Activated CD8-positive, alpha-beta T cell treated with anti-CD3 and anti-CD28 coated beads for 36 hours (primary cell): ENCODE data around the gene SETDB1. TPM values are rescaled to one million over a fixed set of nuclear protein-coding genes. Genes with fewer than 3 reads are reported as not detected.

Source experiments
- ATAC-seq: fragments of 200-7000 bp; cut with Tn5 transposase; one replicate; pipeline ENCODE4 v1.10.0; 2021; ENCODE audit warnings: mild to moderate bottlenecking, moderate library complexity
- CTCF ChIA-PET: fragments of 350-600 bp; sonication (Branson Sonifier 250); formaldehyde crosslinking; loops from one replicate; lab custom pipeline; 2021; ENCODE audit warnings: antibody characterized with exemption; lab: Charles Lee
- POLR2A ChIA-PET: fragments of 350-600 bp; sonication (Branson Sonifier 250); formaldehyde crosslinking; loops from one replicate; lab custom pipeline; 2021; ENCODE audit warnings: antibody characterized with exemption; lab: Charles Lee
- DNase-seq: peaks from one replicate; pipeline ENCODE4 v3.0.0-alpha.2; 2020
- H3K27ac Mint-ChIP-seq: one replicate; pipeline ENCODE4 v1.8.0; 2021; ENCODE audit warnings: mild to moderate bottlenecking, mixed read lengths
- H3K27me3 Mint-ChIP-seq: one replicate; pipeline ENCODE4 v1.8.0; 2021; ENCODE audit warnings: mixed read lengths
- H3K36me3 Mint-ChIP-seq: one replicate; pipeline ENCODE4 v1.8.0; 2021; ENCODE audit warnings: low read depth, mixed read lengths
- H3K4me1 Mint-ChIP-seq: one replicate; pipeline ENCODE4 v1.8.0; 2021; ENCODE audit warnings: low read depth, mixed read lengths
- H3K4me3 Mint-ChIP-seq: one replicate; pipeline ENCODE4 v1.8.0; 2021; ENCODE audit warnings: mild to moderate bottlenecking, moderate library complexity, mixed read lengths
- H3K9me3 Mint-ChIP-seq: one replicate; pipeline ENCODE4 v1.8.0; 2021; ENCODE audit warnings: mixed read lengths
- CTCF ChIP-seq: fragments of 200-600 bp; IDR thresholded peaks from one replicate; pipeline ENCODE4 v1.8.0; 2022; ENCODE audit warnings: antibody characterized with exemption, mild to moderate bottlenecking
- intact Hi-C: fragments of 100-400 bp; cut with micrococcal nuclease; formaldehyde crosslinking; loops from one replicate; pipeline ENCODE4 v1.10.0; 2022
- total RNA-seq, 2 experiments: library from RNA; stranded (reverse); gene quantifications; one replicate each; pipeline ENCODE4 v1.2.3, GENCODE V29; 2021

Gene SETDB1
- total RNA-seq, 2 experiments from 2014 or later: 45.1 to 52.3 TPM

GRCh38 chr1:150954708-150955107 is 28.5 kb downstream of the SETDB1 start:
- Mint-ChIP-seq H3K4me1 (no peaks in the 10 kb centered on the region), H3K27ac (peak overlapping the region; percentile 18), H3K36me3 (peaks cover 45% of the 10 kb centered on the region)

GRCh38 chr1:150955280-150955679 is 29.1 kb downstream of the SETDB1 start:
- Mint-ChIP-seq H3K27me3 (no peaks in the 10 kb centered on the region), H3K36me3 (peaks cover 47% of the 10 kb centered on the region), H3K4me1 (no peaks in the 10 kb centered on the region), H3K4me3 (no peak overlapping the region), H3K9me3 (no peaks in the 10 kb centered on the region), H3K27ac (no peak overlapping the region)
- no peak for DNase-seq
- no peak for ATAC-seq
- POLR2A ChIA-PET: no interaction called here
- no peak for TF ChIP-seq CTCF
- CTCF ChIA-PET: interaction anchor here (1.0 kb wide), 1 partner anchor 69 kb away, joined by 3 read pairs; no protein-coding TSS in a partner anchor
- intact Hi-C loops: no loop called here

More at GRCh38 chr1:150954708-150955107, 28.5 kb downstream of the SETDB1 start:
- H3K9me3 Mint-ChIP-seq: no peaks in the 10 kb centered on the region
- POLR2A ChIA-PET: no interaction called here
- H3K27me3 Mint-ChIP-seq: no peaks in the 10 kb centered on the region
- intact Hi-C loops: no loop called here
- DNase-seq: no peak
- no peak overlapping the region for H3K4me3 Mint-ChIP-seq
- ATAC-seq: no peak
- CTCF ChIA-PET: interaction anchor here (1.0 to 1.2 kb wide), 2 partner anchors 26 to 70 kb away, joined by 3 to 4 read pairs; no protein-coding TSS in a partner anchor
- no peak for TF ChIP-seq CTCF

- CTCF ChIA-PET: interaction anchor here (1.0 kb wide), 1 partner anchor 21 kb away, joined by 3 read pairs; no protein-coding TSS in a partner anchor
- peaks cover 52% of the 10 kb centered on the region for H3K36me3 Mint-ChIP-seq
- intact Hi-C loops: no loop called here
These were observed 31.5 kb downstream of the SETDB1 start for GRCh38 chr1:150957666-150958065.

GRCh38 chr1:150960646-150961045 is 34.5 kb downstream of the SETDB1 start:
- ATAC-seq: no peak
- no peaks in the 10 kb centered on the region for H3K9me3 Mint-ChIP-seq
- H3K27me3 Mint-ChIP-seq: no peaks in the 10 kb centered on the region
- no peak overlapping the region for H3K4me3 Mint-ChIP-seq
- peaks cover 60% of the 10 kb centered on the region for H3K36me3 Mint-ChIP-seq
- ChIA-PET POLR2A (interaction anchor here (0.6 to 1.9 kb wide), 4 partner anchors 9 to 186 kb away, joined by 3 to 10 read pairs (median 3); no protein-coding TSS in a partner anchor), CTCF (interaction anchor here (1.0 kb wide), 1 partner anchor 18 kb away, joined by 3 read pairs; no protein-coding TSS in a partner anchor)
- intact Hi-C loops: no loop called here
- TF ChIP-seq CTCF: no peak
- no peak for DNase-seq
- H3K27ac Mint-ChIP-seq: no peak overlapping the region
- H3K4me1 Mint-ChIP-seq: peaks cover 2% of the 10 kb centered on the region

More at GRCh38 chr1:150957666-150958065, 31.5 kb downstream of the SETDB1 start:
- Mint-ChIP-seq H3K27ac (no peak overlapping the region), H3K9me3 (no peaks in the 10 kb centered on the region), H3K27me3 (no peaks in the 10 kb centered on the region), H3K4me3 (no peak overlapping the region), H3K4me1 (peaks cover 2% of the 10 kb centered on the region)
- POLR2A ChIA-PET: interaction anchor here (1.1 to 2.1 kb wide), 3 partner anchors 10 to 16 kb away, joined by 5 to 8 read pairs (median 5); no protein-coding TSS in a partner anchor
- ATAC-seq (no peak), DNase-seq (no peak)
- no peak for TF ChIP-seq CTCF

GRCh38 chr1:150961756-150962155 is 35.6 kb downstream of the SETDB1 start:
- ChIA-PET POLR2A (interaction anchor here (1.3 to 1.9 kb wide), 3 partner anchors 10 to 45 kb away, joined by 3 to 10 read pairs (median 3); partner anchors contain the start of gene MINDY1), CTCF (no interaction called here)
- peaks cover 2% of the 10 kb centered on the region for H3K4me1 Mint-ChIP-seq
- TF ChIP-seq CTCF: no peak
- no peaks in the 10 kb centered on the region for H3K9me3 Mint-ChIP-seq
- H3K36me3 Mint-ChIP-seq: peaks cover 71% of the 10 kb centered on the region
- no peak for DNase-seq
- H3K27me3 Mint-ChIP-seq: no peaks in the 10 kb centered on the region
- no peak for ATAC-seq
- intact Hi-C loops: no loop called here
- peak overlapping the region; percentile 64 for H3K27ac Mint-ChIP-seq
- no peak overlapping the region for H3K4me3 Mint-ChIP-seq
